Measurements from ENCODE around the gene LMBR1.

- no peak for TF ChIP-seq POLR2A (IDR thresholded peaks at IDR 0.05; ENCODE audit: low read depth)
- TF ChIP-seq, protein P1, sequence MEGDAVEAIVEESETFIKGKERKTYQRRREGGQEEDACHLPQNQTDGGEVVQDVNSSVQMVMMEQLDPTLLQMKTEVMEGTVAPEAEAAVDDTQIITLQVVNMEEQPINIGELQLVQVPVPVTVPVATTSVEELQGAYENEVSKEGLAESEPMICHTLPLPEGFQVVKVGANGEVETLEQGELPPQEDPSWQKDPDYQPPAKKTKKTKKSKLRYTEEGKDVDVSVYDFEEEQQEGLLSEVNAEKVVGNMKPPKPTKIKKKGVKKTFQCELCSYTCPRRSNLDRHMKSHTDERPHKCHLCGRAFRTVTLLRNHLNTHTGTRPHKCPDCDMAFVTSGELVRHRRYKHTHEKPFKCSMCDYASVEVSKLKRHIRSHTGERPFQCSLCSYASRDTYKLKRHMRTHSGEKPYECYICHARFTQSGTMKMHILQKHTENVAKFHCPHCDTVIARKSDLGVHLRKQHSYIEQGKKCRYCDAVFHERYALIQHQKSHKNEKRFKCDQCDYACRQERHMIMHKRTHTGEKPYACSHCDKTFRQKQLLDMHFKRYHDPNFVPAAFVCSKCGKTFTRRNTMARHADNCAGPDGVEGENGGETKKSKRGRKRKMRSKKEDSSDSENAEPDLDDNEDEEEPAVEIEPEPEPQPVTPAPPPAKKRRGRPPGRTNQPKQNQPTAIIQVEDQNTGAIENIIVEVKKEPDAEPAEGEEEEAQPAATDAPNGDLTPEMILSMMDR (IDR thresholded peaks at IDR 0.05): no peak
- no peak for TF ChIP-seq POLR2AphosphoS5 (IDR thresholded peaks at IDR 0.05)
- TF ChIP-seq EP300 (IDR thresholded peaks at IDR 0.05): no peak
Measured at GRCh38 chr7:156792611-156793010, 100.4 kb downstream of the LMBR1 start.
